Activated naive CD4-positive, alpha-beta T cell treated with anti-CD3 and anti-CD28 coated beads, Interleukin-2, amount 50 U/mL, for 24 hours (primary cell): Measurements from ENCODE around the gene CBLB.

Experiments
- H3K27ac Mint-ChIP-seq: one replicate; pipeline ENCODE4 v1.8.0; 2021; ENCODE audit warnings: mild to moderate bottlenecking, mixed read lengths
- H3K27me3 Mint-ChIP-seq: one replicate; pipeline ENCODE4 v1.8.0; 2021; ENCODE audit warnings: mixed read lengths
- H3K36me3 Mint-ChIP-seq: one replicate; pipeline ENCODE4 v1.8.0; 2021; ENCODE audit warnings: mixed read lengths
- H3K4me1 Mint-ChIP-seq: one replicate; pipeline ENCODE4 v1.8.0; 2021; ENCODE audit warnings: mixed read lengths
- H3K4me3 Mint-ChIP-seq: one replicate; pipeline ENCODE4 v1.8.0; 2021; ENCODE audit warnings: mild to moderate bottlenecking, mixed read lengths
- H3K9me3 Mint-ChIP-seq: one replicate; pipeline ENCODE4 v1.8.0; 2021; ENCODE audit warnings: mixed read lengths

Gene CBLB

GRCh38 chr3:105661461-105661860, 207.4 kb downstream of the CBLB start:
- H3K27ac Mint-ChIP-seq, result no peak overlapping the region
- no peaks in the 10 kb centered on the region for H3K27me3 Mint-ChIP-seq
- no peak overlapping the region for H3K4me3 Mint-ChIP-seq
- peaks cover 34% of the 10 kb centered on the region for H3K36me3 Mint-ChIP-seq
- H3K9me3 Mint-ChIP-seq, result no peaks in the 10 kb centered on the region
- no peaks in the 10 kb centered on the region for H3K4me1 Mint-ChIP-seq

GRCh38 chr3:105656651-105657504, 211.9 kb downstream of the CBLB start:
- H3K4me3 Mint-ChIP-seq, result no peak overlapping the region

GRCh38 chr3:105653868-105654267, 214.9 kb downstream of the CBLB start:
- no peak overlapping the region for H3K4me3 Mint-ChIP-seq
- H3K36me3 Mint-ChIP-seq, result peaks cover 17% of the 10 kb centered on the region
- no peaks in the 10 kb centered on the region for H3K9me3 Mint-ChIP-seq
- no peaks in the 10 kb centered on the region for H3K4me1 Mint-ChIP-seq
- no peaks in the 10 kb centered on the region for H3K27me3 Mint-ChIP-seq
- no peak overlapping the region for H3K27ac Mint-ChIP-seq

More at GRCh38 chr3:105656651-105657504, 211.9 kb downstream of the CBLB start:
- Mint-ChIP-seq H3K9me3 (no peaks in the 10 kb centered on the region), H3K36me3 (peaks cover 29% of the 10 kb centered on the region), H3K27me3 (no peaks in the 10 kb centered on the region), H3K27ac (no peak overlapping the region), H3K4me1 (no peaks in the 10 kb centered on the region)

GRCh38 chr3:105653166-105653565, 215.6 kb downstream of the CBLB start:
- H3K4me3 Mint-ChIP-seq, result no peak overlapping the region
- no peaks in the 10 kb centered on the region for H3K9me3 Mint-ChIP-seq
- H3K36me3 Mint-ChIP-seq, result peaks cover 11% of the 10 kb centered on the region
- no peaks in the 10 kb centered on the region for H3K27me3 Mint-ChIP-seq
- no peaks in the 10 kb centered on the region for H3K4me1 Mint-ChIP-seq
- H3K27ac Mint-ChIP-seq, result no peak overlapping the region

- no peaks in the 10 kb centered on the region for H3K4me1 Mint-ChIP-seq
- no peaks in the 10 kb centered on the region for H3K36me3 Mint-ChIP-seq
- H3K9me3 Mint-ChIP-seq, result no peaks in the 10 kb centered on the region
- peaks cover 2% of the 10 kb centered on the region for H3K27me3 Mint-ChIP-seq
- no peak overlapping the region for H3K4me3 Mint-ChIP-seq
- no peak overlapping the region for H3K27ac Mint-ChIP-seq
Measured at GRCh38 chr3:105649480-105649879, 219.3 kb downstream of the CBLB start.

GRCh38 chr3:105647047-105647446, 221.8 kb downstream of the CBLB start:
- Mint-ChIP-seq H3K36me3 (no peaks in the 10 kb centered on the region), H3K27ac (no peak overlapping the region), H3K4me3 (no peak overlapping the region), H3K9me3 (no peaks in the 10 kb centered on the region), H3K4me1 (no peaks in the 10 kb centered on the region), H3K27me3 (peaks cover 2% of the 10 kb centered on the region)

GRCh38 chr3:105639131-105639530, 229.7 kb downstream of the CBLB start:
- no peaks in the 10 kb centered on the region for H3K9me3 Mint-ChIP-seq
- no peak overlapping the region for H3K27ac Mint-ChIP-seq
- H3K36me3 Mint-ChIP-seq, result no peaks in the 10 kb centered on the region
- no peak overlapping the region for H3K4me3 Mint-ChIP-seq
- no peaks in the 10 kb centered on the region for H3K4me1 Mint-ChIP-seq
- H3K27me3 Mint-ChIP-seq, result no peaks in the 10 kb centered on the region

- no peaks in the 10 kb centered on the region for H3K36me3 Mint-ChIP-seq
- H3K4me3 Mint-ChIP-seq, result no peak overlapping the region
- no peaks in the 10 kb centered on the region for H3K4me1 Mint-ChIP-seq
- H3K27me3 Mint-ChIP-seq, result no peaks in the 10 kb centered on the region
- no peaks in the 10 kb centered on the region for H3K9me3 Mint-ChIP-seq
- no peak overlapping the region for H3K27ac Mint-ChIP-seq
Measured at GRCh38 chr3:105634708-105635107, 234.1 kb downstream of the CBLB start.

GRCh38 chr3:105629718-105630117, 239.1 kb downstream of the CBLB start:
- no peaks in the 10 kb centered on the region for H3K9me3 Mint-ChIP-seq
- H3K4me3 Mint-ChIP-seq, result no peak overlapping the region
- no peak overlapping the region for H3K27ac Mint-ChIP-seq
- no peaks in the 10 kb centered on the region for H3K4me1 Mint-ChIP-seq
- no peaks in the 10 kb centered on the region for H3K36me3 Mint-ChIP-seq
- no peaks in the 10 kb centered on the region for H3K27me3 Mint-ChIP-seq

GRCh38 chr3:105626739-105627138, 242.1 kb downstream of the CBLB start:
- Mint-ChIP-seq H3K36me3 (no peaks in the 10 kb centered on the region), H3K9me3 (no peaks in the 10 kb centered on the region), H3K4me1 (no peaks in the 10 kb centered on the region), H3K27ac (no peak overlapping the region), H3K27me3 (no peaks in the 10 kb centered on the region), H3K4me3 (no peak overlapping the region)

- Mint-ChIP-seq H3K4me3 (no peak overlapping the region), H3K9me3 (no peaks in the 10 kb centered on the region), H3K36me3 (no peaks in the 10 kb centered on the region), H3K27ac (no peak overlapping the region), H3K4me1 (no peaks in the 10 kb centered on the region), H3K27me3 (no peaks in the 10 kb centered on the region)
Measured at GRCh38 chr3:105622169-105622568, 246.6 kb downstream of the CBLB start.

GRCh38 chr3:105620236-105620635, 248.6 kb downstream of the CBLB start:
- Mint-ChIP-seq H3K9me3 (no peaks in the 10 kb centered on the region), H3K27ac (no peak overlapping the region), H3K4me3 (no peak overlapping the region), H3K27me3 (no peaks in the 10 kb centered on the region), H3K36me3 (peaks cover 1% of the 10 kb centered on the region), H3K4me1 (no peaks in the 10 kb centered on the region)

- peaks cover 1% of the 10 kb centered on the region for H3K36me3 Mint-ChIP-seq
- H3K4me1 Mint-ChIP-seq, result no peaks in the 10 kb centered on the region
- H3K4me3 Mint-ChIP-seq, result no peak overlapping the region
- H3K9me3 Mint-ChIP-seq, result no peaks in the 10 kb centered on the region
- H3K27me3 Mint-ChIP-seq, result no peaks in the 10 kb centered on the region
- no peak overlapping the region for H3K27ac Mint-ChIP-seq
Measured at GRCh38 chr3:105619651-105620050, 249.2 kb downstream of the CBLB start.

- no peaks in the 10 kb centered on the region for H3K27me3 Mint-ChIP-seq
- H3K27ac Mint-ChIP-seq, result no peak overlapping the region
- H3K36me3 Mint-ChIP-seq, result peaks cover 1% of the 10 kb centered on the region
- no peaks in the 10 kb centered on the region for H3K4me1 Mint-ChIP-seq
- H3K9me3 Mint-ChIP-seq, result no peaks in the 10 kb centered on the region
- no peak overlapping the region for H3K4me3 Mint-ChIP-seq
Measured at GRCh38 chr3:105618556-105618955, 250.3 kb downstream of the CBLB start.

GRCh38 chr3:105616374-105617121, 252.3 kb downstream of the CBLB start:
- Mint-ChIP-seq H3K4me1 (no peaks in the 10 kb centered on the region), H3K36me3 (peaks cover 1% of the 10 kb centered on the region), H3K27ac (no peak overlapping the region), H3K27me3 (no peaks in the 10 kb centered on the region), H3K4me3 (no peak overlapping the region), H3K9me3 (no peaks in the 10 kb centered on the region)

- H3K27ac Mint-ChIP-seq, result no peak overlapping the region
- H3K4me3 Mint-ChIP-seq, result no peak overlapping the region
- no peaks in the 10 kb centered on the region for H3K4me1 Mint-ChIP-seq
- H3K27me3 Mint-ChIP-seq, result no peaks in the 10 kb centered on the region
- no peaks in the 10 kb centered on the region for H3K9me3 Mint-ChIP-seq
- H3K36me3 Mint-ChIP-seq, result peaks cover 1% of the 10 kb centered on the region
Measured at GRCh38 chr3:105615814-105616213, 253.0 kb downstream of the CBLB start.
